Fibroblast of lung (primary cell): ENCODE results near the gene FGGY.

Source experiments
- EZH2 ChIP-seq: IDR thresholded peaks from 2 replicates; pipeline ENCODE4 v1.5.1; 2012; ENCODE audit warnings: low read length, control low read depth, mild to moderate bottlenecking; ENCODE audit errors: missing control alignments
- TF ChIP-seq, protein P1 (sequence below), 2 donors: IDR thresholded peaks in 1 of 2; conservative IDR thresholded peaks in 1 of 2; 1 replicate in 1 of 2; 2 replicates in 1 of 2; pipeline ENCODE4 v1.5.1; 2011 to 2012; ENCODE audit warnings: low read length in 2 of 2, control low read depth in 1 of 2, inconsistent platforms in 1 of 2, low read depth in 1 of 2, mild to moderate bottlenecking in 1 of 2

DNA sequence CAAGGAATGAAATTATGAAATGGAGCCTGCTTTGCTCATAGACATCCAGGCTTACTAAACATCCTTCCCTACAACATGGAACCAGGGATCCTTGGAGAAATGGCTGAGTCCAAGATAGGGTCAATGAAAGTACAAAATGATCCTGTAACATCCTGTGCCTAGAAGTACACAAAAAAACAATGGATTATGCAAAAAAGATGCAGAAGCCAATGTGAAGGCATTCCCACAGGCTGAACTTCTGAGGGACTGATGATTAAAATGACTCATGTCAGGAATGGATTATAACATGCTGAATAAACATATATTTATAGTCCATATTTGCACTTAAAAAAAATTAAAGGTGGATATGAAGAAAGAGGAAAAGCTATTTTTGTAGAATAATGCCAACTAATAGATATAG lies 507.4 kb downstream of the FGGY start:
- TF ChIP-seq, protein P1, sequence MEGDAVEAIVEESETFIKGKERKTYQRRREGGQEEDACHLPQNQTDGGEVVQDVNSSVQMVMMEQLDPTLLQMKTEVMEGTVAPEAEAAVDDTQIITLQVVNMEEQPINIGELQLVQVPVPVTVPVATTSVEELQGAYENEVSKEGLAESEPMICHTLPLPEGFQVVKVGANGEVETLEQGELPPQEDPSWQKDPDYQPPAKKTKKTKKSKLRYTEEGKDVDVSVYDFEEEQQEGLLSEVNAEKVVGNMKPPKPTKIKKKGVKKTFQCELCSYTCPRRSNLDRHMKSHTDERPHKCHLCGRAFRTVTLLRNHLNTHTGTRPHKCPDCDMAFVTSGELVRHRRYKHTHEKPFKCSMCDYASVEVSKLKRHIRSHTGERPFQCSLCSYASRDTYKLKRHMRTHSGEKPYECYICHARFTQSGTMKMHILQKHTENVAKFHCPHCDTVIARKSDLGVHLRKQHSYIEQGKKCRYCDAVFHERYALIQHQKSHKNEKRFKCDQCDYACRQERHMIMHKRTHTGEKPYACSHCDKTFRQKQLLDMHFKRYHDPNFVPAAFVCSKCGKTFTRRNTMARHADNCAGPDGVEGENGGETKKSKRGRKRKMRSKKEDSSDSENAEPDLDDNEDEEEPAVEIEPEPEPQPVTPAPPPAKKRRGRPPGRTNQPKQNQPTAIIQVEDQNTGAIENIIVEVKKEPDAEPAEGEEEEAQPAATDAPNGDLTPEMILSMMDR (conservative IDR thresholded peaks at IDR 0.05 in 1 of 2, IDR thresholded peaks at IDR 0.05 in 1 of 2; ENCODE audit: low read depth in 1 of 2, low read length in 2 of 2), result no peak
- no peak for TF ChIP-seq EZH2
